ENCODE data around the gene MOCOS.

- TF ChIP-seq CTCF (conservative IDR thresholded peaks at IDR 0.05; ENCODE audit: low read depth, low read length) (no peak), EZH2 (IDR thresholded peaks at IDR 0.05; ENCODE audit: low read length, unreplicated experiment) (no peak), EZH2phosphoT487 (IDR thresholded peaks at IDR 0.05; ENCODE audit: borderline replicate concordance, low read length) (no peak)
Measured at GRCh38 chr18:36283448-36283847, 96.2 kb downstream of the MOCOS start.
